Suprapubic skin (tissue), 3 donors: Measurements from ENCODE around the gene PSMC6.

ENCODE experiments used
- CTCF ChIP-seq, 2 donors: fragments of 200-600 bp in 1 of 2; fragments of 450-650 bp in 1 of 2; sonication (generic) in 1 of 2; IDR thresholded peaks; one replicate each; pipeline ENCODE4 v1.5.1; 2016 to 2019; ENCODE audit warnings: antibody characterized with exemption in 2 of 2, mild to moderate bottlenecking in 1 of 2, moderate library complexity in 1 of 2
- POLR2AphosphoS5 ChIP-seq, 3 donors: sonication (generic); formaldehyde crosslinking; IDR thresholded peaks; one replicate each; pipeline ENCODE4 v1.6.1; 2017; ENCODE audit warnings: antibody characterized with exemption in 3 of 3

- TF ChIP-seq CTCF (IDR thresholded peaks at IDR 0.05) (no peak), POLR2AphosphoS5 (IDR thresholded peaks at IDR 0.05) (no peak)
These were observed 33.8 kb downstream of the PSMC6 start for GRCh38 chr14:52740751-52741150.
